Uterus (tissue), 2 donors: ENCODE measurements around the gene EVI5.

Experiments
- POLR2A ChIP-seq, 2 donors: fragments of 450-650 bp; IDR thresholded peaks; one replicate each; pipeline ENCODE4 v1.6.1; 2016; ENCODE audit warnings: antibody characterized with exemption in 2 of 2, mild to moderate bottlenecking in 1 of 2, moderate library complexity in 1 of 2
- TF ChIP-seq, protein P1 (sequence below), 4 experiments: fragments of 200-600 bp in 2 of 4; fragments of 450-650 bp in 2 of 4; sonication (generic) in 2 of 4; IDR thresholded peaks; one replicate each; pipeline ENCODE4 v1.5.1; 2016 to 2019; ENCODE audit warnings: antibody characterized with exemption in 4 of 4, mild to moderate bottlenecking in 2 of 4, moderate library complexity in 1 of 4

- TF ChIP-seq, protein P1, sequence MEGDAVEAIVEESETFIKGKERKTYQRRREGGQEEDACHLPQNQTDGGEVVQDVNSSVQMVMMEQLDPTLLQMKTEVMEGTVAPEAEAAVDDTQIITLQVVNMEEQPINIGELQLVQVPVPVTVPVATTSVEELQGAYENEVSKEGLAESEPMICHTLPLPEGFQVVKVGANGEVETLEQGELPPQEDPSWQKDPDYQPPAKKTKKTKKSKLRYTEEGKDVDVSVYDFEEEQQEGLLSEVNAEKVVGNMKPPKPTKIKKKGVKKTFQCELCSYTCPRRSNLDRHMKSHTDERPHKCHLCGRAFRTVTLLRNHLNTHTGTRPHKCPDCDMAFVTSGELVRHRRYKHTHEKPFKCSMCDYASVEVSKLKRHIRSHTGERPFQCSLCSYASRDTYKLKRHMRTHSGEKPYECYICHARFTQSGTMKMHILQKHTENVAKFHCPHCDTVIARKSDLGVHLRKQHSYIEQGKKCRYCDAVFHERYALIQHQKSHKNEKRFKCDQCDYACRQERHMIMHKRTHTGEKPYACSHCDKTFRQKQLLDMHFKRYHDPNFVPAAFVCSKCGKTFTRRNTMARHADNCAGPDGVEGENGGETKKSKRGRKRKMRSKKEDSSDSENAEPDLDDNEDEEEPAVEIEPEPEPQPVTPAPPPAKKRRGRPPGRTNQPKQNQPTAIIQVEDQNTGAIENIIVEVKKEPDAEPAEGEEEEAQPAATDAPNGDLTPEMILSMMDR (IDR thresholded peaks at IDR 0.05), result no peak
- no peak for TF ChIP-seq POLR2A (IDR thresholded peaks at IDR 0.05)
These were observed 89.8 kb downstream of the EVI5 start for GRCh38 chr1:92695104-92695503.
